CD4-positive, alpha-beta memory T cell (primary cell): ENCODE data around the gene ARRDC3. TPM values are rescaled to one million over a fixed set of nuclear protein-coding genes. Genes with fewer than 3 reads are reported as not detected.
A peak's percentile ranks its signal among the peaks of the same experiment; 100 is the strongest.

Source experiments
- CTCF ChIA-PET: fragments of 350-600 bp; sonication (Branson Sonifier 250); formaldehyde crosslinking; loops from one replicate; lab custom pipeline; 2021; ENCODE audit warnings: inconsistent platforms; ENCODE audit not compliant: partially characterized antibody; lab: Charles Lee
- POLR2A ChIA-PET: fragments of 350-600 bp; sonication (Branson Sonifier 250); formaldehyde crosslinking; loops from one replicate; lab custom pipeline; 2021; ENCODE audit not compliant: partially characterized antibody; lab: Charles Lee
- DNase-seq, 5 donors: peaks; one replicate each; pipeline versions ENCODE4 v3.0.0 to v3.0.0-alpha.2; 2020 to 2022; ENCODE audit warnings: mixed read lengths in 1 of 5
- H3K27ac ChIP-seq: one replicate; pipeline ENCODE4 v1.7.0; 2013; ENCODE audit warnings: low read depth, low read length
- H3K27me3 ChIP-seq: 2 replicates; pipeline ENCODE4 v1.7.0; 2013; ENCODE audit warnings: mild to moderate bottlenecking, low read length, moderate library complexity; ENCODE audit not compliant: insufficient read depth
- H3K36me3 ChIP-seq: 2 replicates; pipeline ENCODE4 v1.7.0; 2013; ENCODE audit warnings: mild to moderate bottlenecking, low read length, moderate library complexity; ENCODE audit not compliant: insufficient read depth
- H3K4me1 ChIP-seq: 2 replicates; pipeline ENCODE4 v1.7.0; 2013; ENCODE audit warnings: mild to moderate bottlenecking, low read length, moderate library complexity; ENCODE audit not compliant: insufficient read depth
- H3K4me3 ChIP-seq, 2 donors: one replicate each; pipeline ENCODE4 v1.7.0; 2013; ENCODE audit warnings: low read length in 2 of 2, mild to moderate bottlenecking in 1 of 2
- H3K9me3 ChIP-seq, 2 donors: one replicate each; pipeline ENCODE4 v1.7.0; 2013; ENCODE audit warnings: low read length in 2 of 2, control low read depth in 1 of 2; ENCODE audit not compliant: control insufficient read depth in 1 of 2
- H3K27ac Mint-ChIP-seq, 7 donors: one replicate each; pipeline ENCODE4 v1.8.0; 2020 to 2021; ENCODE audit warnings: mixed read lengths in 7 of 7, mild to moderate bottlenecking in 6 of 7, inconsistent platforms in 3 of 7, moderate library complexity in 3 of 7
- H3K27me3 Mint-ChIP-seq, 2 donors: one replicate each; pipeline ENCODE4 v1.8.0; 2020 to 2021; ENCODE audit warnings: mixed read lengths in 2 of 2
- H3K36me3 Mint-ChIP-seq, 2 donors: one replicate each; pipeline ENCODE4 v1.8.0; 2020 to 2021; ENCODE audit warnings: mixed read lengths in 2 of 2, inconsistent platforms in 1 of 2, mild to moderate bottlenecking in 1 of 2
- H3K4me1 Mint-ChIP-seq, 4 donors: one replicate each; pipeline ENCODE4 v1.8.0; 2020 to 2021; ENCODE audit warnings: mixed read lengths in 4 of 4, mild to moderate bottlenecking in 1 of 4
- H3K4me3 Mint-ChIP-seq, 8 donors: one replicate each; pipeline ENCODE4 v1.8.0; 2020 to 2021; ENCODE audit warnings: mixed read lengths in 8 of 8, mild to moderate bottlenecking in 7 of 8, moderate library complexity in 6 of 8, inconsistent platforms in 3 of 8
- H3K9me3 Mint-ChIP-seq, 8 donors: one replicate each; pipeline ENCODE4 v1.8.0; 2020 to 2021; ENCODE audit warnings: mixed read lengths in 8 of 8, mild to moderate bottlenecking in 5 of 8, inconsistent platforms in 3 of 8, moderate library complexity in 1 of 8
- intact Hi-C: fragments of 100-400 bp; cut with micrococcal nuclease; formaldehyde crosslinking; loops from one replicate; pipeline ENCODE4 v1.15.1; 2023
- polyA plus RNA-seq, 2 donors: library from polyadenylated mRNA; unstranded; fragments of 300-500 nt; fragmentation: Illumina TruSeq; gene quantifications; one replicate each; pipeline ENCODE4 v1.2.3, GENCODE V29; 2021
- total RNA-seq, 2 experiments: library from RNA; stranded (reverse); gene quantifications; one replicate each; pipeline ENCODE4 v1.2.3, GENCODE V29; 2021

ARRDC3 gene
- total and polyA plus RNA-seq, 4 experiments from 2014 or later = 46.7 to 130 (median 95.0) TPM

DNA sequence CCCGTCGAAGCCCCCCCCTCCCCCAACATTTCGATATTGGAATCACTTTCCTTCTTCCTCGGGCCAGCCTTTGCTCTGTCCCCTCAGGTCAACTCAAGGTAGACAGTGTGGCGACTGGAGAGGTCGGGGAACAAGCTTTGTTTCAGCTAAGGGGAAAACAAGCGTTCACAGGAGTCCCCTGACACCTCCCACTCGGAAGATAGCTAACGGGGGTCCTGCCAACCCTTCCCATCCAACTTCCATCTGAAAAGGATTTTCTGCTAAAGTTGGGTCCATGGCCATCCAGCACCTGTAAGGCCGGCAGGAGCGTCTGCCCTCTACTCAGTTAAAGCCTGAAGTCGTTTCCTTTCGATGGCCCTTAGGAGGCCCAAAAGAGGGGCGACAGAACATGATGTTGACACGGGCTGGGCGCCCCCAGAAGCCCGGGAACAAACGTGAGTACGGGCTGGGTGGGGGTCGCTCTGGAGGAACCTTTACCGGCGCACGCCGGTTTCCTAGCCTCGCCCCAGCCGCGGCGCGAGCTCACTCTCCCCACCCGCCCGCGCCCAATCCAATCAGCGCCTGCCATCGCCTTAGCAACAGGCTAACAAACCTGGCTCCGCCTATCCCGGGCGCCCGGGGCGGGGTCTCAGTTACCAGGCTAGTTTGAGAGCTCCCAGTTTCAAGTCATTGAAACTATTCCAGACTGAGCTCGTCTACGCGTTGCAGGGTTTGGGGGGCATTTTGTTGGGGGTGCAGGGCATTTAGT, 2.5 kb downstream of the ARRDC3 start:
- Histone ChIP-seq H3K4me1 (peaks cover 47% of the 10 kb centered on the region), H3K9me3 (no peaks in the 10 kb centered on the region), H3K4me3 (peak overlapping the region; percentile 81 to 100), H3K36me3 (peaks cover 23% of the 10 kb centered on the region), H3K27ac (peak overlapping the region; percentile 100), H3K27me3 (no peaks in the 10 kb centered on the region)
- intact Hi-C loops = loop anchor here (1.0 to 10.0 kb wide), 4 partner anchors 9 to 906 kb away; partner anchors contain the start of genes MBLAC2 and POLR3G
- H3K9me3 Mint-ChIP-seq = no peaks in the 10 kb centered on the region
- ChIA-PET POLR2A (interaction anchor here (0.6 to 6.0 kb wide), 21 partner anchors 10 to 971 kb away, joined by 3 to 217 read pairs (median 4); partner anchors contain the start of genes CETN3, MBLAC2 and POLR3G), CTCF (interaction anchor here (1.5 to 2.1 kb wide), 3 partner anchors 68 to 155 kb away, joined by 3 to 22 read pairs (median 8); no protein-coding TSS in a partner anchor)
- H3K27me3 Mint-ChIP-seq = no peaks in the 10 kb centered on the region
- peak overlapping the region; percentile 91 to 100 (median 99) for H3K27ac Mint-ChIP-seq
- H3K36me3 Mint-ChIP-seq = peaks cover 19 to 52% of the 10 kb centered on the region in 2 donors
- peaks cover 24 to 48% (median 33%) of the 10 kb centered on the region in 4 donors for H3K4me1 Mint-ChIP-seq
- DNase-seq = peak; percentile 94 to 99 (median 97)
- H3K4me3 Mint-ChIP-seq = peak overlapping the region; percentile 94 to 100 (median 99)

DNA sequence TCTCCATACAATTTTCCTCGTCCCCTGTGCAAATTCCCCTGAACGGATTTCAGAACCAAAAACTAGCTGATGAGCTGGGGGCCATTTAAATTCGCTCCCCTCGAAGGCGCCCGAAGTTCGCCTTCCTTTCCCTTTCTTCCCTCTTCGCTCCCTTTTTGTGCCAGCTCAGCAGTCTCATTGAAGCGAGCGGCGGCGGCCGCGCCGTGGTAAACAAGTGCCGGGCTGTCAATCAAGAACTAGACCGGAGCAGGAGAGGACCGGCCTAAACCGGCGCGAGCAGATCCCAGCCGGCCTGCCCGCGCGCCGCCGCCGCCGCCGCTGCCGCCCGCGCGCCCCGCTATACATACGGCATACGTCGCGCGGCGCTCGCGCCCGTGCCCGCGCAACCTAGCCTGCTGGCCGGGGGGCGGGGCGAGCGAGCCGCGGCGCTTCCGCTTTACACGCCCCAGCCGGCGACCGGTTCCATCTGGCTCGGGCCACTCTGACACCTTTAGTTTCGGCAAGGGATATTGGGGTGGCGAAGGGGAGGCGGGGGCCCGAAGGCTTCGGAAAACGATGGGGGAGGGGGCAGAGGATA, 3.1 kb downstream of the ARRDC3 start:
- peak overlapping the region; percentile 100 for H3K27ac ChIP-seq
- H3K27me3 Mint-ChIP-seq = no peaks in the 10 kb centered on the region
- no peaks in the 10 kb centered on the region for H3K9me3 Mint-ChIP-seq
- H3K27me3 ChIP-seq = no peaks in the 10 kb centered on the region
- ChIA-PET CTCF (interaction anchor here (0.9 to 2.1 kb wide), 4 partner anchors 64 to 154 kb away, joined by 3 to 22 read pairs (median 6); no protein-coding TSS in a partner anchor), POLR2A (interaction anchor here (0.6 to 6.0 kb wide), 18 partner anchors 12 to 970 kb away, joined by 3 to 217 read pairs (median 4); partner anchors contain the start of genes CETN3, MBLAC2 and POLR3G)
- peak overlapping the region; percentile 98 to 100 (median 100) for H3K27ac Mint-ChIP-seq
- intact Hi-C loops = loop anchor here (1.0 to 10.0 kb wide), 3 partner anchors 9 to 515 kb away; no protein-coding TSS in a partner anchor
- DNase-seq = peak; percentile 96 to 98 (median 97)
- H3K36me3 ChIP-seq = peaks cover 29% of the 10 kb centered on the region
- H3K4me1 ChIP-seq = peaks cover 48% of the 10 kb centered on the region
- H3K9me3 ChIP-seq = no peaks in the 10 kb centered on the region
- peak overlapping the region; percentile 81 to 100 for H3K4me3 ChIP-seq
- peak overlapping the region; percentile 94 to 100 (median 99) for H3K4me3 Mint-ChIP-seq
- peaks cover 26 to 52% (median 33%) of the 10 kb centered on the region in 4 donors for H3K4me1 Mint-ChIP-seq
- H3K36me3 Mint-ChIP-seq = peaks cover 23 to 54% of the 10 kb centered on the region in 2 donors

DNA sequence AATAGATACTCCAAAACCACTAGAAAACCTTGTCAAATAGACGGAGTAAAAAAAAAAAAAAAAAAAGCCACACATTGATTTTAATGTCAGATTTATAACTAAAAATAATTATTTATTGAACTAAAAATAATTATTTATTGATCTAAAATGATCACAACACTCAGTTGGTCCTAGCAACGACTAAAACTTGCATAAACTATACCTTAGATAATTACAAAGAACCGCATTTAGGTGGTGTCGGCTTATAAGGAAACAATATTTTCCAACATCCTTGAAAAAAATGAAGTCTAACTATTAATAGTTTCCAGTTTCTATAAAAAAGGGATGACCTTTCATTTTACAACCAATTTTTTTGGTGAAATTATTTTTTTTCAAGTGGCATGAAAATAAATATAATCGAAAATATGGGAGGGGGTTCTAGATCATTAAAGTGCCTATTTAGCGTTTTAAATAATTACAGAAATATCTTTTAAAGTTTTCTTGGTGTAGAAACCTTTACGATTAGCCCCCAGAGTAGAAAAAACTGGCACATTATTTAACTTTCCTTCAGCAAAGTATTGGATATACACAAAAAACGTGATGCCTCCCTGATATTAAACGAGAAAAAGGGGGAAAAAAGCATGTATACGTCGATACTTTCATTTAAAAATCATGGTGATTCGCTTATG, 3.7 kb downstream of the ARRDC3 start:
- H3K27ac Mint-ChIP-seq = peak overlapping the region; percentile 98 to 100 (median 100)
- ChIA-PET POLR2A (interaction anchor here (0.6 to 6.0 kb wide), 17 partner anchors 11 to 152 kb away, joined by 3 to 217 read pairs (median 5); no protein-coding TSS in a partner anchor), CTCF (interaction anchor here (0.9 to 2.1 kb wide), 3 partner anchors 64 to 152 kb away, joined by 3 to 22 read pairs (median 7); no protein-coding TSS in a partner anchor)
- H3K9me3 Mint-ChIP-seq = no peaks in the 10 kb centered on the region
- peaks cover 23 to 50% (median 31%) of the 10 kb centered on the region in 4 donors for H3K4me1 Mint-ChIP-seq
- peaks cover 28 to 60% of the 10 kb centered on the region in 2 donors for H3K36me3 Mint-ChIP-seq
- intact Hi-C loops = no loop called here
- peak overlapping the region; percentile 93 to 100 (median 99) for H3K4me3 Mint-ChIP-seq
- Histone ChIP-seq H3K36me3 (peaks cover 36% of the 10 kb centered on the region), H3K27me3 (no peaks in the 10 kb centered on the region), H3K27ac (peak overlapping the region; percentile 100), H3K4me3 (peak overlapping the region; percentile 65 to 94), H3K9me3 (no peaks in the 10 kb centered on the region), H3K4me1 (peaks cover 48% of the 10 kb centered on the region)
- DNase-seq = no peak
- no peaks in the 10 kb centered on the region for H3K27me3 Mint-ChIP-seq

DNA sequence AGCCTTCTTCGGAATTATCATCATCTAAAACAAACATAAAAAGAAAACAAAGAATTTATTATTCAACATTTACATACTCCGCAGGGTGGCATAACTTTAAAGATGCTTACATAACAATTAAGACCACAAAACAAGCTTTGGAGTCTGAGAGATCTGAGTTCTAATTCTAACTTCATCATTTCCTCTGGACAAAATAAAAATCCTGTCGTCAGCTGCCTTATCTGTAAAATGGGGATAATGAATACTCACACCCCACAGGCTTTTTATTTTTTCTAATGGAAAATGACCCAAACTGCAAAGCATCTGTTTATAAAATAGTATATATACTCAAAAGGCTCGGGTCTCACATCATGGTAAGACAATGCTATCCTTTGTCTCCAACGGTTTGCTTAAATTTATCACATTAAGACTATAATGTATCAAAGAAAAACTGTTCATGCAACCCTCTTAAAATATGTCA, 4.3 kb downstream of the ARRDC3 start:
- no peak overlapping the region for H3K4me3 ChIP-seq
- peak overlapping the region; percentile 59 to 100 (median 99) for H3K27ac Mint-ChIP-seq
- H3K27ac ChIP-seq = peak overlapping the region; percentile 100
- ChIA-PET POLR2A (interaction anchor here (0.9 to 2.4 kb wide), 6 partner anchors 10 to 151 kb away, joined by 3 to 22 read pairs (median 4); no protein-coding TSS in a partner anchor), CTCF (interaction anchor here (1.2 to 1.6 kb wide), 2 partner anchors 152 to 159 kb away, joined by 4 to 7 read pairs; no protein-coding TSS in a partner anchor)
- no peaks in the 10 kb centered on the region for H3K27me3 ChIP-seq
- H3K4me1 Mint-ChIP-seq = peaks cover 17 to 48% (median 27%) of the 10 kb centered on the region in 4 donors
- H3K4me3 Mint-ChIP-seq = peak overlapping the region; percentile 93 to 100 (median 99)
- no peaks in the 10 kb centered on the region for H3K9me3 ChIP-seq
- no peaks in the 10 kb centered on the region for H3K9me3 Mint-ChIP-seq
- intact Hi-C loops = no loop called here
- peaks cover 42% of the 10 kb centered on the region for H3K4me1 ChIP-seq
- DNase-seq = no peak
- peaks cover 41% of the 10 kb centered on the region for H3K36me3 ChIP-seq
- no peaks in the 10 kb centered on the region for H3K27me3 Mint-ChIP-seq
- peaks cover 31 to 65% of the 10 kb centered on the region in 2 donors for H3K36me3 Mint-ChIP-seq

DNA sequence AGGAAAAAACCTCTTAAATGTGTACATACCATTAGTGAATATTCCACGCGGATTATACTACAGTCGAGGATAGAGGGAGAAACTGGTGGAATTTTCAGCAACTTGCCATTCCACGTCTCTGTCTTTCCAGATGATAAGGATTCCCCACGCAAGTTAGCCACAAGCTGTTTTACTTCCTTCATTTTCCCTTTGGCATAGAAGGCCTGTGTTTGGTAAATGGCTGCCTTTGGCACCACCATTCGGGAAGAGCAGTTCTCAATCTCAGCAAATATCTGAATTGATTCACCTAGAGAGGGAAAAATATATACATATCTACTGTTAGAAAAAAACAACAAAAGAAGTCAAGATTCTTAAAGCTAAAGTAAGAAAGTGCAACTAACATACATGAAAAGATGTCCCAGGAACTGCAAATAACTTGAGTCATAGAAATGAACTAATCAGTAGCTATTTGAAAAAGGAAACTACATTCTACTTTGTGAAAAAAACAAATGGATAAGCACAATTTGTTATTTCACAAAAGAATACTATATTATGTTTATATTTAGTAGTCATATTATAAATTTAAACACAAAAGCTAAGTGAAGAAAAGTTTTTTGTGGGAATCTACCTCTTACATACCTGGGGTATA, 8.1 kb downstream of the ARRDC3 start:
- intact Hi-C loops = no loop called here
- peak overlapping the region in 2 of 8 donors; percentile 35 to 41 for H3K4me3 Mint-ChIP-seq
- no peak overlapping the region for H3K27ac ChIP-seq

DNA sequence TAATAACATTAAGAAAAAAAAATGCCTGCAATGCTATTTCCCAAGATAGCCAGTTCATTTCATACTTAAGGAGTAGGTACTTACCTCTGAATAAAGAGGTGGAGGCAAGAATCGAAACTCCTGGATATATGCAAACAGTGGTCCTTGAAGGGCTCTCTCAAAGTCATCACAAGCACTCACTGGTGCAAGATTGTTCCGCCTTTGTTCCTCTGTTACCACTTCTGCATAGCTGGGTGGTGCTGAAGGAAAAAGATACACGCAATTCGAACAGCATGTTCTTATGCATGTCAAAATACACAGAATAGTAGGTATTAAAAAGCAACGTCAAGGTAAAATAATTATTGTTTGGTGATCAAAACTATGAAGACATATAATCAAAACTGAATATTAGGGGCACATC, 9.5 kb downstream of the ARRDC3 start:
- H3K27ac ChIP-seq = no peak overlapping the region
- intact Hi-C loops = no loop called here
- no peak for DNase-seq
- peaks cover 36% of the 10 kb centered on the region for H3K4me1 ChIP-seq
- peak overlapping the region in 3 of 7 donors; percentile 9 to 79 (median 57) for H3K27ac Mint-ChIP-seq
- peaks cover 83% of the 10 kb centered on the region for H3K36me3 ChIP-seq
- H3K27me3 ChIP-seq = no peaks in the 10 kb centered on the region
- no peaks in the 10 kb centered on the region for H3K9me3 ChIP-seq
- peaks cover 60 to 74% of the 10 kb centered on the region in 2 donors for H3K36me3 Mint-ChIP-seq
- H3K4me3 ChIP-seq = no peak overlapping the region
- POLR2A ChIA-PET = interaction anchor here (0.9 to 7.5 kb wide), 3 partner anchors 10 to 62 kb away, joined by 3 to 94 read pairs (median 4); partner anchors contain the start of gene ARRDC3
- no peak overlapping the region for H3K4me3 Mint-ChIP-seq
- no peaks in the 10 kb centered on the region for H3K9me3 Mint-ChIP-seq
- H3K4me1 Mint-ChIP-seq = peaks cover 17 to 53% (median 31%) of the 10 kb centered on the region in 4 donors
- CTCF ChIA-PET = interaction anchor here (1.2 kb wide), 1 partner anchor 13 kb away, joined by 3 read pairs; no protein-coding TSS in a partner anchor
- H3K27me3 Mint-ChIP-seq = no peaks in the 10 kb centered on the region

More for the DNA sequence above, 8.1 kb downstream of the ARRDC3 start:
- H3K36me3 Mint-ChIP-seq = peaks cover 60 to 72% of the 10 kb centered on the region in 2 donors
- H3K9me3 ChIP-seq = no peaks in the 10 kb centered on the region
- ChIA-PET POLR2A (interaction anchor here (0.6 to 7.5 kb wide), 5 partner anchors 9 to 95 kb away, joined by 3 to 94 read pairs (median 4); partner anchors contain the start of gene ARRDC3), CTCF (interaction anchor here (0.7 to 1.6 kb wide), 4 partner anchors 10 to 57 kb away, joined by 3 to 6 read pairs (median 4); no protein-coding TSS in a partner anchor)
- H3K27me3 ChIP-seq = no peaks in the 10 kb centered on the region
- peaks cover 22 to 55% (median 36%) of the 10 kb centered on the region in 4 donors for H3K4me1 Mint-ChIP-seq
- no peak for DNase-seq
- peaks cover 74% of the 10 kb centered on the region for H3K36me3 ChIP-seq
- no peaks in the 10 kb centered on the region for H3K27me3 Mint-ChIP-seq
- H3K4me1 ChIP-seq = peaks cover 41% of the 10 kb centered on the region
- no peak overlapping the region for H3K4me3 ChIP-seq
- peak overlapping the region in 5 of 7 donors; percentile 43 to 84 (median 79) for H3K27ac Mint-ChIP-seq
- H3K9me3 Mint-ChIP-seq = no peaks in the 10 kb centered on the region
